GM12874 (cell line): Measurements from ENCODE around the gene SLC19A3.

Source experiments
- TF ChIP-seq, protein P1 (sequence below): IDR thresholded peaks from 2 replicates; pipeline ENCODE4 v1.5.1; 2011; ENCODE audit warnings: low read depth, mild to moderate bottlenecking, control low read depth, low read length, moderate library complexity; ENCODE audit not compliant: insufficient read depth

Gene SLC19A3

DNA sequence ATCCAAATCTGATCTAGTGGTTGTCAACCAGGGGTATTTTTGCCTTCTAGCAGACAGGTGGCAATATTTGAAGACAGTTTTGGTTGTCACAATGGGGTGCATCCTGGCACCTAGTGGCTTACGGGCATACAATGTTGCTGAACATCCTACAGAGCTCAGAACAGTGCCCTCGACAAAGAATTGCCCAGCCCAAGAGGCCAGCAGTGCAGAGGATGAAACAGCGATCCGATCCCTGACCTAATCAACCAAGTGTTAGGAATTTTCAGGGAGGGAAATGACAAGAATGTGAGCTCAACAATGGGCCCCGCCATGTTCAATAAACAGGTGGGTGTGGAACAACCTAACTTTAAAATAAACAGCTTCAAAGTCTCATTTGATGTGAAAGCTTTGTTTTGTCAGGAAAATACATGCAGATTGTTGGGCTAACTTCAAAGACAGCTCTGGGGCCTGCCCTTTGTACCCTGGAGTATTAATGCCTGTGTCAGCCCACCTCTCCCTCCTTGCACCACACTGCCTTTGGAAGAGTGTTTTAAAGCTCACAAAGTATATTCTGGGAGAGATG is 73.8 kb downstream of the SLC19A3 start:
- TF ChIP-seq, protein P1, sequence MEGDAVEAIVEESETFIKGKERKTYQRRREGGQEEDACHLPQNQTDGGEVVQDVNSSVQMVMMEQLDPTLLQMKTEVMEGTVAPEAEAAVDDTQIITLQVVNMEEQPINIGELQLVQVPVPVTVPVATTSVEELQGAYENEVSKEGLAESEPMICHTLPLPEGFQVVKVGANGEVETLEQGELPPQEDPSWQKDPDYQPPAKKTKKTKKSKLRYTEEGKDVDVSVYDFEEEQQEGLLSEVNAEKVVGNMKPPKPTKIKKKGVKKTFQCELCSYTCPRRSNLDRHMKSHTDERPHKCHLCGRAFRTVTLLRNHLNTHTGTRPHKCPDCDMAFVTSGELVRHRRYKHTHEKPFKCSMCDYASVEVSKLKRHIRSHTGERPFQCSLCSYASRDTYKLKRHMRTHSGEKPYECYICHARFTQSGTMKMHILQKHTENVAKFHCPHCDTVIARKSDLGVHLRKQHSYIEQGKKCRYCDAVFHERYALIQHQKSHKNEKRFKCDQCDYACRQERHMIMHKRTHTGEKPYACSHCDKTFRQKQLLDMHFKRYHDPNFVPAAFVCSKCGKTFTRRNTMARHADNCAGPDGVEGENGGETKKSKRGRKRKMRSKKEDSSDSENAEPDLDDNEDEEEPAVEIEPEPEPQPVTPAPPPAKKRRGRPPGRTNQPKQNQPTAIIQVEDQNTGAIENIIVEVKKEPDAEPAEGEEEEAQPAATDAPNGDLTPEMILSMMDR: no peak

DNA sequence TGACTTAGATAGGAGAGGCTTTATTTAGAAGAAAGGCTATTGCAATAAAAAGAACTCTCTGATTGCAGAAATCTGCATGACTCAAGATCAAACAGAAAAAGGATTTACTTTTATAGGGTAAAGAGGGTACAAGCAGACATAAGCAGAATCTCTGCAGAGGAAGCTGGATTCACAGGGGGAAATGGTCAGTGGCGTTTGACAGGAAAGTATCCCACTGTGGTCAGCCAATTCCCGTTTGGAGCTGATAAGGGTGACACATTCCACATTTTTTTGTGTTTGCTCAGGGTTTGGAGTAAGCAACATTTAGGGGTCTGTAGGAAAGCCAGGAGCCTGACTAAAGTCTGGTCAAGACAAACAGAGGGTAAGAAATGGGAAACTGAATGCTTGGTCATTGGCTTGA is 75.2 kb downstream of the SLC19A3 start:
- TF ChIP-seq, protein P1: no peak

DNA sequence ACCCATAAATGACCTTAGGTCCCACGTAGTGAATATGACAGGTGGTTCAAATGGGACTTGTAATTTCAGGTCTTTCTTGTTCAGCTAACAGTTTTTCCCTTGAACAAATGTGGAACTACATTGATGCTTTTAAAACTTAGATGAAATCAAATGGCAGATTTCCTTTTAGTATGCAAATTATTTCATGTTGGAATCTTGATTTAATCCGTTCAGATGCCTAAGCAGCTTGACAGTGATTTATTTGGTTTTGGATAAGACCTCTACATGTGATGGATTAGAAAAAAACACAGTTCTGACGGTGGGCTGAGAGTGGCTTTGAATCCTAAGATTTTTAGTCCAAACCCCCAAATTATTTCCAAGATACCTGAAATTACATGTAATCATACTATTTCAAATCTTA is 83.6 kb downstream of the SLC19A3 start:
- TF ChIP-seq, protein P1: no peak
